HepG2 (cell line): ENCODE data around the gene RTN4. TPM values are rescaled to one million over a fixed set of nuclear protein-coding genes. Genes with fewer than 3 reads are reported as not detected.

Experiments
- ATAC-seq: fragments of 200-7000 bp; cut with Tn5 transposase; 3 replicates; pipeline ENCODE4 v1.9.1; 2020; ENCODE audit warnings: mild to moderate bottlenecking, moderate library complexity
- BruUV-seq: library from RNA; stranded (reverse); fragments of 400-500 nt; replicated peaks from 2 replicates; lab custom pipeline; 2021; lab: Mats Ljungman, UMichigan
- CTCF ChIA-PET: fragments of 300-600 bp; formaldehyde crosslinking; extraction: SDS; loops from one replicate; lab custom pipeline; 2021; ENCODE audit warnings: low total read pairs, inconsistent platforms, low intra/inter-chr PET ratio; lab: Yijun Ruan, JAX
- POLR2A ChIA-PET: fragments of 350-600 bp; sonication (Branson Sonifier 250); formaldehyde crosslinking; loops from one replicate; lab custom pipeline; 2020; ENCODE audit warnings: antibody characterized with exemption, inconsistent platforms; lab: Yijun Ruan, JAX
- DNase-seq: peaks from one replicate; pipeline ENCODE4 v3.0.0-alpha.2; 2015; ENCODE audit warnings: low spot score
- FAIRE-seq: peaks from 3 replicates; lab custom pipeline; 2011; peaks lifted over from hg19 to GRCh38; lab: Jason Lieb, UNC
- H2AFZ ChIP-seq: one replicate; pipeline ENCODE4 v1.6.1; 2011; ENCODE audit warnings: low read length, inconsistent platforms
- H3K27ac ChIP-seq: fragments of 300-600 bp; 3 replicates; pipeline ENCODE4 v1.8.0; 2011; ENCODE audit warnings: mixed run types, mild to moderate bottlenecking, mixed read lengths, low read length, inconsistent platforms; ENCODE audit not compliant: insufficient read depth; ENCODE audit errors: extremely low read length
- H3K27me3 ChIP-seq, 2 experiments: fragments of 200-600 bp in 1 of 2; 2 replicates in 1 of 2; 3 replicates in 1 of 2; pipeline versions ENCODE4 v1.6.0 to v1.8.0; 2011; ENCODE audit warnings: low read length in 2 of 2, mild to moderate bottlenecking in 2 of 2, moderate library complexity in 2 of 2, inconsistent platforms in 1 of 2; ENCODE audit not compliant: insufficient read depth in 2 of 2, control insufficient read depth in 1 of 2
- H3K36me3 ChIP-seq, 2 experiments: fragments of 200-600 bp in 1 of 2; replicated peaks in 1 of 2; 2 replicates in 1 of 2; 3 replicates in 1 of 2; pipeline versions ENCODE4 v1.5.1 to v1.8.0; 2011; ENCODE audit warnings: low read length in 2 of 2, inconsistent platforms in 1 of 2; ENCODE audit not compliant: insufficient read depth in 2 of 2, control insufficient read depth in 1 of 2
- H3K4me1 ChIP-seq: 2 replicates; pipeline ENCODE4 v1.5.1; 2012; ENCODE audit warnings: low read length, inconsistent platforms; ENCODE audit not compliant: insufficient read depth
- H3K4me2 ChIP-seq: 2 replicates; pipeline ENCODE4 v1.6.0; 2011; ENCODE audit warnings: low read depth, low read length, inconsistent platforms
- H3K4me3 ChIP-seq, 3 experiments: fragments of 200-600 bp in 1 of 3; sonication (generic), shearing (Covaris generic) in 1 of 3; replicated peaks in 1 of 3; 2 replicates each; pipeline ENCODE4 v1.5.1; 2011 to 2016; ENCODE audit warnings: low read length in 3 of 3, inconsistent platforms in 2 of 3, low read depth in 2 of 3, mild to moderate bottlenecking in 2 of 3, control low read depth in 1 of 3, mixed read lengths in 1 of 3; ENCODE audit not compliant: insufficient read depth in 1 of 3
- H3K79me2 ChIP-seq: one replicate; pipeline ENCODE4 v1.6.1; 2011; ENCODE audit warnings: low read length, inconsistent platforms; ENCODE audit not compliant: insufficient read depth
- H3K9ac ChIP-seq: 2 replicates; pipeline ENCODE4 v1.6.0; 2011; ENCODE audit warnings: mild to moderate bottlenecking, low read depth, low read length, inconsistent platforms; ENCODE audit not compliant: insufficient read depth
- H3K9me3 ChIP-seq: 2 replicates; pipeline ENCODE4 v1.5.1; 2012; ENCODE audit warnings: mild to moderate bottlenecking, low read length
- H4K20me1 ChIP-seq: 2 replicates; pipeline ENCODE4 v1.6.0; 2011; ENCODE audit warnings: inconsistent platforms, mild to moderate bottlenecking, low read length, moderate library complexity; ENCODE audit not compliant: insufficient read depth
- ARNT2 ChIP-seq: sonication (generic); formaldehyde crosslinking; IDR thresholded peaks from 2 replicates; pipeline ENCODE4 v1.8.0; 2022; ENCODE audit warnings: mild to moderate bottlenecking, low read depth, missing genetic modification reagents, moderate library complexity
- CREM ChIP-seq, 2 experiments: sonication (generic) in 1 of 2; formaldehyde crosslinking in 1 of 2; IDR thresholded peaks; 2 replicates each; pipeline versions ENCODE4 v1.4.0 to v1.6.1; 2016 to 2020; ENCODE audit warnings: antibody characterized with exemption in 1 of 2, mild to moderate bottlenecking in 1 of 2, missing genetic modification reagents in 1 of 2
- CTCF ChIP-seq: sonication (generic); formaldehyde crosslinking; IDR thresholded peaks from 2 replicates; pipeline ENCODE4 v1.5.0; 2020; ENCODE audit warnings: mild to moderate bottlenecking, missing genetic modification reagents, moderate library complexity
- DMAP1 ChIP-seq: IDR thresholded peaks from 2 replicates; pipeline ENCODE4 v1.6.1; 2016
- FOSL2 ChIP-seq: sonication (generic); formaldehyde crosslinking; IDR thresholded peaks from 2 replicates; pipeline ENCODE4 v1.4.0; 2020; ENCODE audit warnings: missing genetic modification reagents
- FOXM1 ChIP-seq: sonication (generic); formaldehyde crosslinking; IDR thresholded peaks from 2 replicates; pipeline ENCODE4 v1.5.0; 2020; ENCODE audit warnings: missing genetic modification reagents
- MYPOP ChIP-seq: sonication (generic); formaldehyde crosslinking; IDR thresholded peaks from 2 replicates; pipeline ENCODE4 v1.8.1; 2023; ENCODE audit warnings: mild to moderate bottlenecking, moderate library complexity, missing genetic modification reagents
- NR2F6 ChIP-seq, 2 experiments: IDR thresholded peaks; 2 replicates each; pipeline ENCODE4 v1.6.1; 2016; ENCODE audit warnings: antibody characterized with exemption in 1 of 2, mild to moderate bottlenecking in 1 of 2
- ZNF18 ChIP-seq: sonication (generic); formaldehyde crosslinking; IDR thresholded peaks from 2 replicates; pipeline ENCODE4 v1.8.0; 2022; ENCODE audit warnings: mild to moderate bottlenecking, missing genetic modification reagents; ENCODE audit not compliant: insufficient replicate concordance
- ZNF20 ChIP-seq: sonication (generic); formaldehyde crosslinking; IDR thresholded peaks from 2 replicates; pipeline ENCODE4 v1.4.0; 2020; ENCODE audit warnings: mild to moderate bottlenecking, moderate library complexity, missing genetic modification reagents
- ZNF317 ChIP-seq: sonication (generic); formaldehyde crosslinking; IDR thresholded peaks from 2 replicates; pipeline ENCODE4 v1.5.0; 2020; ENCODE audit warnings: mild to moderate bottlenecking, missing genetic modification reagents
- ZNF432 ChIP-seq: sonication (generic); formaldehyde crosslinking; IDR thresholded peaks from 2 replicates; pipeline ENCODE4 v1.5.0; 2020; ENCODE audit warnings: missing genetic modification reagents, mild to moderate bottlenecking, borderline replicate concordance
- ZNF468 ChIP-seq: sonication (generic); formaldehyde crosslinking; IDR thresholded peaks from 2 replicates; pipeline ENCODE4 v1.8.0; 2022; ENCODE audit warnings: mild to moderate bottlenecking, moderate library complexity, missing genetic modification reagents
- ZNF549 ChIP-seq: sonication (generic); formaldehyde crosslinking; IDR thresholded peaks from 2 replicates; pipeline ENCODE4 v1.5.0; 2020; ENCODE audit warnings: missing genetic modification reagents
- ZNF629 ChIP-seq: sonication (generic); formaldehyde crosslinking; conservative IDR thresholded peaks from 2 replicates; pipeline ENCODE4 v1.5.0; 2020; ENCODE audit warnings: missing genetic modification reagents
- ZNF720 ChIP-seq: sonication (generic); formaldehyde crosslinking; IDR thresholded peaks from 2 replicates; pipeline ENCODE4 v1.4.0; 2020; ENCODE audit warnings: missing genetic modification reagents
- WGBS: methylation state at CpG from one replicate; pipeline ENCODE4 v1.1.6; 2017; ENCODE audit warnings: low lambda C conversion rate; 5-methylcytosine and 5-hydroxymethylcytosine counted together
- in situ Hi-C: cut with HindIII; loops from 2 replicates; pipeline ENCODE4 v1.10.0; 2017; ENCODE audit warnings: low pct_unique_long_range_greater_than_20kb; ENCODE audit not compliant: extremely low pct_ligation_motif_present
- intact Hi-C: fragments of 100-400 bp; cut with micrococcal nuclease; formaldehyde crosslinking; loops from one replicate; pipeline ENCODE4 v1.10.0; 2022; ENCODE audit not compliant: unreplicated experiment
- polyA plus RNA-seq, 8 experiments: library from polyadenylated mRNA; depleted of rRNA in 3 of 8; stranded (reverse) in 7 of 8; unstranded in 1 of 8; fragments of >200 nt; fragmentation: Illumina TruSeq in 4 of 8; extraction: Trizol in 4 of 8; gene quantifications; 2 replicates each; pipeline versions ENCODE4 v1.2.1 to v1.2.3, GENCODE V29; 2011 to 2016; ENCODE audit warnings: low read depth in 4 of 8, missing spikeins in 1 of 8, mixed read lengths in 1 of 8; ENCODE audit not compliant: insufficient read depth in 1 of 8
- total RNA-seq, 5 experiments: library from RNA; depleted of rRNA; stranded (reverse); fragments of >200 nt; fragmentation: Illumina TruSeq; extraction: Trizol; gene quantifications; 2 replicates each; pipeline ENCODE4 v1.2.3, GENCODE V29; 2016; ENCODE audit warnings: low read depth in 1 of 5

RTN4 gene
- total and polyA plus RNA-seq, 2 of the 13 experiments (the other 11 are each of a cell fraction or from before 2014, with no cell fraction given), result 98.4 to 133 TPM

GRCh38 chr2:55026202-55026601, 24.0 kb downstream of the RTN4 start (continued):
- no peak for TF ChIP-seq ZNF720 (CRISPR knock-in tag)
- no peak for TF ChIP-seq ARNT2 (CRISPR knock-in tag)
- TF ChIP-seq ZNF317 (CRISPR knock-in tag), result no peak
- no peak for TF ChIP-seq ZNF549
- TF ChIP-seq ZNF18 (CRISPR knock-in tag), result no peak
- no peak for TF ChIP-seq NR2F6 (IDR thresholded peaks at IDR 0.05)
- peak; percentile 45; the same call in 1 of the 2 replicates for TF ChIP-seq NR2F6 (CRISPR knock-in tag; IDR thresholded peaks at IDR 0.05)
- TF ChIP-seq ZNF432 (CRISPR knock-in tag), result no peak
- TF ChIP-seq FOXM1 (CRISPR knock-in tag), result no peak
- no peak; the same call in 1 of the 2 replicates for TF ChIP-seq FOSL2 (CRISPR knock-in tag)
- no peak for TF ChIP-seq ZNF468

- no peak overlapping the region for H3K27ac ChIP-seq
- no peaks in the 10 kb centered on the region for H3K27me3 ChIP-seq
- WGBS, result 90% methylated on average over 2 of the region's 2 CpGs
- in situ Hi-C loops, result no loop called here
- H3K4me1 ChIP-seq, result peaks cover 61% of the 10 kb centered on the region
- H3K79me2 ChIP-seq, result peaks cover 99% of the 10 kb centered on the region
- no peak for ATAC-seq
- peaks cover 35% of the 10 kb centered on the region for H4K20me1 ChIP-seq
- no peak overlapping the region for H3K9ac ChIP-seq
- H2AFZ ChIP-seq, result no peak overlapping the region
- no peaks in the 10 kb centered on the region for H3K9me3 ChIP-seq
- no TSS peak for BruUV-seq
- FAIRE-seq, result no peak
- CTCF ChIA-PET, result no interaction called here
- no peak for DNase-seq
- no peak for TF ChIP-seq CTCF
- TF ChIP-seq ZNF629 (CRISPR knock-in tag), result no peak
- TF ChIP-seq DMAP1 (CRISPR knock-in tag), result 0 out of 2 replicates have a peak, but pooled peaks have one; percentile 0
- TF ChIP-seq ZNF20, result 0 out of 2 replicates have a peak, but pooled peaks have one; percentile 31
- 0 out of 2 replicates have a peak, but pooled peaks have one; percentile 4 for TF ChIP-seq CREM (IDR thresholded peaks at IDR 0.05)
- no peak for TF ChIP-seq CREM (CRISPR knock-in tag; IDR thresholded peaks at IDR 0.05)
- no peak for TF ChIP-seq MYPOP (CRISPR knock-in tag)
- intact Hi-C loops, result no loop called here
- H3K4me2 ChIP-seq, result no peak overlapping the region
- H3K36me3 ChIP-seq, result peaks cover 0 to 1% of the 10 kb centered on the region in 2 experiments; a peak in 1 of 5 replicates
- POLR2A ChIA-PET, result interaction anchor here (0.9 to 1.7 kb wide), 3 partner anchors 23 to 207 kb away, joined by 4 to 10 read pairs (median 7); partner anchors contain the start of genes RPS27A and RTN4
- no peak overlapping the region for H3K4me3 ChIP-seq
Measured at GRCh38 chr2:55025627-55026026, 24.6 kb downstream of the RTN4 start.
